Measurements from ENCODE around the gene NAB1.
"Not testable (repeated sequence)": the region's sequence is repeated elsewhere in the genome, so short reads cannot be mapped to it uniquely, and the experiment has no call there.

Gene NAB1, protein sequence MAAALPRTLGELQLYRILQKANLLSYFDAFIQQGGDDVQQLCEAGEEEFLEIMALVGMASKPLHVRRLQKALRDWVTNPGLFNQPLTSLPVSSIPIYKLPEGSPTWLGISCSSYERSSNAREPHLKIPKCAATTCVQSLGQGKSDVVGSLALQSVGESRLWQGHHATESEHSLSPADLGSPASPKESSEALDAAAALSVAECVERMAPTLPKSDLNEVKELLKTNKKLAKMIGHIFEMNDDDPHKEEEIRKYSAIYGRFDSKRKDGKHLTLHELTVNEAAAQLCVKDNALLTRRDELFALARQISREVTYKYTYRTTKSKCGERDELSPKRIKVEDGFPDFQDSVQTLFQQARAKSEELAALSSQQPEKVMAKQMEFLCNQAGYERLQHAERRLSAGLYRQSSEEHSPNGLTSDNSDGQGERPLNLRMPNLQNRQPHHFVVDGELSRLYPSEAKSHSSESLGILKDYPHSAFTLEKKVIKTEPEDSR

DNA sequence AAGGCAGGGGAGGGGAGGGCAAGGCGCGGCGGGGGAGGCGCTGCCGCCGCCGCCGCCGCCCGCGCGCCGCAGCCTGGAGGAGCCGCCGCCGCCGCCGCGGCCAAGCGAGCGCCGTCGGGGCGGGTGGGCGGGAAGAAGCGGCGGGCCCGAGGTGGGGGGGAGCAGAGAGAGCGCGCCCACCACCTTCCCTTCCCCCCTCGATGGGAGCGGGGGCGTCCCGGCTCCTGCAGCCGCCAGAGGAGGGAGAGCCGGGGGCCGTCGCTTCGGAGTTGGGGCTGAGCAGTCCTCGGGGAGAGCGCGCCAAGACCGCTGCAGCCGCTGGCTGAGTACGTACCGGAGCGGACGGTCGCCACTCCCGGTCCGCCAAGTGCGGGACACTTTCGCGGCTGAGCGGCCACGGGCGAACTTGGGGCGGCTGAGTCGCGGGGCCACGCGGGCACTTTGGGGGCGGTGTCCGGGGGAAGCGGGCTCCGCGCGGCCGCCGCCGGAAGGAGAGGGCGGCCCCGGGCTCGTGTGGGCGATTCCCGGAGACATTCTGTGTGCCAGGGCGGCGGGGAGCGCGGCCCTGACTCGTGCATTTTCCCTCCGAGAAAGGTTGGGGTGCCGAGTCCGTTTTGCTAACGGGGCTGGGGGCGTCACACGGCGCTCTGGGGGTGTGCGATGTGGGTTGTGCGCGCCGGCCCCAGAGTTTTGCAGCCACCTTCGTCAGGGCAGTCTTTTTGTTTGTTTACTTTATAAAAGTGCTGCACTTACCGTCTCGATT, at the start of gene NAB1:
TSS of gene NAB1 (plus strand) at position 49 of the 763 bp plus-strand sequence. CDS start 10,094 bp downstream, outside the sequence.
- DNase-seq, result peak; percentile 49

DNA sequence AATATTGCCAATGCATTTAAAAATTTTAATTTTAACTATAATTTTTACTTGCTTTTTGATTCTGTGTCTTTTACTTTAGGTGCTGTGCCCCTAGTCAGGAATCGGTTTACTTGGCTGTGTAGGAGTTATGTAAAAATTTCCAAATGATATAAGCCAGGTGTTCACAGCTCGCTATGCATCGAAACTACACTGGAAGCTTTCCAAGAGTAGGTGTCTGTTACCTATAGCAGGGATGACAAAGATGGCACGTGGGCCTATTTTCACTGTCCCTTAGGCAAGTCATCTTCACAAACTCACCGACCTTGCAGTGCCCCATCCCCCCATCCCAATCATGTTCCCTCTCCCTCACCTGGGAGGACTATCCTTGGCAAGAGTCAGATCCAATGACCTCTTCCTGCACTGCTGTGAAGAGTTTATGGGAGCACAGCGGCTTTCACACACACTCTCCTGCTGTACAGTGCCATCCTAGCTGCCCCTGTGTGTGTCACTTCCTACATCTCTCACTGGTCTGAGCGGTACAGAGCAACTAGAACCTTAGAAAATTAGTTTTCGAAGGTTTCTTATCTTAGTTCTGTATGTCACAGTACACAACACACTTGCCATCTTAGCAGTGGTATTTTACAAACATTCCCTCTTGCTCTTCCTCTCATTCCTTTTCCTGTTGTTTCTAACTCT, 49.2 kb upstream of the NAB1 start:
- DNase-seq, result no peak

DNA sequence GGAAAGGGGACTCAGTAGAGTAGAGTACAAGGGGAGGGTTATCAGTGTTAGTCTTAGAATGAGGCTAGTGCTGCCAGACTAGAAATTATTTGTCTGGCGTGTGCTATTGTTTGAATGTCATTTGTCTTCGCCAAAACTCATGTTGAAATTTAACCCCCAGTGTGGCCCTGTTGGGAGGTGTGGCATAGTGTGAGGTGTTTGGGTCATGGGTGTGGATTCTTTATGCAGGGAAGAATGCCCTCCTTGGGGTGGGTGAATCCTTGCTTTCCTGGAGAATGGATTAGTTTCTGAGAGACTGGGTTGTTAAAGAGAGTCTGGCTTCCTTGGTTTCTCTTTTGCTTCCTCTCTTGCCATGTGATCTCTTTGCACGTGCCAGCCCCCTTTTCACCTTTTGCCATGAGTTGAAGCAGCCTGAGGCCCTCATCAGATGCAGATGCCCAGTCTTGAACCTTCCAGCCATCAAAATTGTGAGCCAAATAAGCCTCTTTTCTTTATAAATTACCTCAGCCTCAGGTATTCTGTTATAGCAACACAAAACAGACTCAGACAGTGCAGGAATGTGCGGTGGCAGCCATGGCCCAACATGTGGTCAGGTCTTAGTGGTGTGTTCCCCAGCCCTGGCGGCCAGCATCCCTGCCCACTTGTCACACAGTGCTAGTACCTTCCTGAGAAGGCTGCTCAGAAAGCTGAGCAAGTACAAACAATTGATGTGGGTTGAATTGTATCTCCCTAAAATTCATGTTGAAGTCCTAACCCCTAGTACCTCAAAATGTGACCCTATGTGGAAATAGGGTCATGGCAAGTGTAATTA, 48.4 kb upstream of the NAB1 start:
- DNase-seq, result no peak

- DNase-seq, result no peak
These were observed 45.5 kb upstream of the NAB1 start for GRCh38 chr2:190603374-190603773.

GRCh38 chr2:190607014-190607597, 41.8 kb upstream of the NAB1 start:
- DNase-seq, result no peak

DNA sequence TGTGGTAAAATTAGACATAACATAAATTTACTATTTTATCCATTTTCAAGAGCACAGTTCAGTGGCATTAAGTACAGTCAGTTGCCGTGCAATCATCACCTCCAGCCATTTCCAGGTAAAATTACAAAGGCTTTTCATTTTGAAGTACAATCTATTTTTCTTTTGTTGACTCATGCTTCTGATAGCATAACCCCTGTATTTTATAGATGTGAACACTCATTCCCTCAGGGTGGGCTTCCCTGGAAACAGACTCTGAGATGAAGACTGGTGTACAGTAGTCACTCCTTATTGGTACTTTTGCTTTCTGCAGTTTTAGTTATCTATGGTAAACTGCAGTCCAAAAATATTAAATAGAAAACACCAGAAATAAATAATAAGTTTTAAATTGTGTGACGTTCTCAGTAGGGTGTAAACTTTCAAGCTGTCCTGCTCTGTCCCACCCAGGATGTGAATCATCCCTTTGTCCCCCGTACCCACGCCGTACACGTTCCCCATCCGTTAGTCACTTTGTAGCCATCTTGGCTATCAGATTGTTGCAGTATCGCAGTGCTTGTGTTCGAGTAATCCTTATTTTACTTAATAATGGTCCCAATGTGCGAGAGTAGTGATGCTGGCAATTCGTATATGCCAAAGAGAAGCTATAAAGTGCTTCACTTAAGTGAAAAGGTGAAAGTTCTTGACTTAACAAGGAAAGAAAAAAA, 41.1 kb upstream of the NAB1 start:
- no peak for DNase-seq

GRCh38 chr2:190608863-190609262, 40.0 kb upstream of the NAB1 start:
- DNase-seq, result not testable (repeated sequence)

DNA sequence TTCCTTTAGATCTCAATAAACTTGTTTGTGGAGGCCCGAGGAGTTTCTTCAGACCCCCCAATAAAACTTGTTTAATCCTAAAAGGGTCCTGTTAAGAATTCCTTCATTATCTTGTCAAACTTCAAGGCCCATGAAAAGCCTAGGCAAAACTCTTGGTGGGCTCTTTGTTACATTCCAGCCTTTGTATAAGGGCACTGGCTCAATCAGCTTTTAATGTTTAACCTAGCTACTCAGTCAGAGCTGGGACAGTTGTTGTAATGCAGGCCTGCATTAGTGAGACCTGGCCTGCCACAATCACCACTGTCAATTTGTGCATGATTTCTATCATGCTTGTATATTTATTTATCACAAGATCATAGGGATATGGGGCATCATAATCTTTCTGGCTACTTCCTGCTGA, 39.5 kb upstream of the NAB1 start:
- not testable (repeated sequence) for DNase-seq

DNA sequence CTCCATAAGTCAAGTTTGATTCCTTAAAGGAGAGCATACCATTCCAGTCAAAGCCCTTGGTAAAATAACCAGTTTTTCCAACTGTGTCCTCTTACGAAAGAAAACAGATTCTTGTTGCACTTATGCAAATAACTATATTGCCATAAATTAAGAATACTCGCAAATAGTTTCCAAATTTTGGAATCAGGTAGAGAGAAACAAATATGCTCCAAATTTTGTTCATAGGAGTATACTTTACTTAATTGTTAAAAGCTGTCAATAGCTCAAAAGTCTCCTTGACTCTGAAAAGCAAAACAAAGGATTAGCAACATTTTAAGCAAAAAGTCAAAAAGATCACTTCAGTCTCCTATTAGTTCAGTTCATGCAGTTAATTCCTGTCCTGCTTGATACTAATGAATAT, 38.4 kb upstream of the NAB1 start:
- not testable (repeated sequence) for DNase-seq

- DNase-seq, result no peak
These were observed 33.2 kb upstream of the NAB1 start for GRCh38 chr2:190615555-190616200.

- no peak for DNase-seq
These were observed 30.9 kb upstream of the NAB1 start for GRCh38 chr2:190618030-190618429.

- DNase-seq, result no peak
These were observed 23.2 kb upstream of the NAB1 start for GRCh38 chr2:190625691-190626090.

DNA sequence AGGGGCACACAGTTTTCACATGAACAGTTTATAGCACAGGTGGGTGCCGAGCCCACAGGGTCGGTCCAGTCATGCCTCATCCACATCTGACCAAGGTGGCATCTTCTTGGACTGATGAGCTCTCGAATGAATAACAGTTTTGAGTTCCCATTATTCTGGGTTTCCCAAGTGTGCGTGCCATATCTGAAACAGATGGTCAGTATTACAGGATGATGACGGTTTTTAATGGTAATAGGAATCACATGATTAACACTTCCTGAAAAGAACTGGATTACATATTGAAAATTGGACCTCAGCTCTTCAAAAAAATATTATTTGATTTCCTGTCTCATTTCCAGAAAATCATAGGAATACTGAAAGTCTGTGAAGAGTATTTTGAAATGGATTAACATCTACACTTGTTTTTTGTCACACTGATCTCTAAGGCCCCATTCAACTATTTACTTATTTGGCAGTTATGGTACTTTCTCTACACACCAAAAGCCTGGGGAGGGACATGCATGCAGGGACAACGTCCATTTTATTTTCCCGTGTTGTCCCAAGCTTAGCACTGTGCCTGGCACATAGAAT, 22.2 kb upstream of the NAB1 start:
- no peak for DNase-seq

GRCh38 chr2:190627448-190628412, 21.2 kb upstream of the NAB1 start:
- peak; percentile 60 for DNase-seq

DNA sequence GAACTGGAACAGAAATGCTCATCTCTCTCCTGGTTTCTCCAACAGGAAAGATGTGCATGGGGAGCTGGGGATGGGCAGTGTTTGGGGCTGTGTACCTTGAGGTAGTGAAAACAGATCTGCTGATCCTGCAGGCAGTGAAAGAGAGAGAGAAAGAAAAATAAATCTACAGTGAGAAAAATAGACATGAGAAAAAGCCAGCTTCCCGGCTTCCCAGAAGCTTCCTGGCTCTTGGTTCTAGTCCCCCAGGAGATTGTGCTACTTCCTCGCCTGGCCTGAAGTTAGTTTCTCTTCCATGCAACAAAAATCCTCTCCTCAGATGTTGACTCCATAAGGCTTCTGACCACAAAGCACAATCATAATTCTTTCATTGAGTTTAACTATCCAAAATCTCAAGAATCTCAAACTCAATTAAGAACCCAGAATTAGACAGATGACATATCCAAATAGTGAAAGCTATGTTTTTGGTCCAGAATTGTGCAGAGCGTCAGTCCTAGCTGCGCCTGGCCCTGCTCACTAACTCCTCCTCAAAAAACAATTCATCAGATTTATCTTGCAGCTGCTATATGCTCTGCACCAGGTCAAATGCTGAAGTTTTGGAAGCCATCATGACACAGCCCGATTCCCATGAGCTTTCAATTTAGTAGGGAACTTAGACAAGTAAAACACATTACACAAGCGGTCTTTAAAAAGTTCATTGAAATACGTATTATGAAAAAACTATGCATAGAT, 20.1 kb upstream of the NAB1 start:
- no peak for DNase-seq

DNA sequence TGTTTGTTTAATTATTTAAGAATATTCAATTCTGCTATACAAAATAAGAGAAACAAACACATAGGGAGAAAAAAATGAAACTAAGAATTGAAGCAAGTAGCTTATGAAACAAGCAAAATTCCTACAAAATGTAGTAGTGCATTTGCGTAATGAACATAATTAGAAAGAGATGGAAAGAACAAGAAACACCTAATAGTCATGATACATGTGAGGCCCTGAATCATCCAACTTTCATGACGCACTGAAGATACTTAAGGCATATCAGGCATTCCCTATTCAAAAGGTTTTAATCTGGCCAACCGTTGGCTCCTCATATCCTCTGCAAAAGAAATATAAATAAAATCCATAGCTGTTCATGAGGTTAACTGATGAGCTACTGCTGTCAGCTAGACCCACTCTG, 14.5 kb upstream of the NAB1 start:
- no peak for DNase-seq

- no peak for DNase-seq
These were observed 13.1 kb upstream of the NAB1 start for GRCh38 chr2:190635781-190636180.

DNA sequence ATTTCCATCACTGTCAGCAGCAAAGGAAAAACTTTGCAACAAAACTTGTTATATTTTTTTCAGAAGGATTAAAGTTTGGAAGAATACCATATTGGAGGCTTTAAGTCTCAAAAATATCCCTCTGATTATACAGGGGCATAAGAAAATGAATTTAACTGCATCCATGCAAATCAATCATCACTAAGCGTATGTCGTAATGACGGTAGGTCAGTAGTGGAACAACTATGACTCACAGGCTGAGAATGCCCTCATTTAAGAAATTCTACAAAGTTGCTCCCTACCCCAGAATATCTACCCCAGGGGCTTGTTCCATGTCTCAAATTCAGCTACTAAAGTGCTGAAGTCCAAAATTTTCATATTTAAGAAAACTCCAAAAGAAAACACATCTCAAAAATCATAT, 12.5 kb upstream of the NAB1 start:
- DNase-seq, result no peak

DNA sequence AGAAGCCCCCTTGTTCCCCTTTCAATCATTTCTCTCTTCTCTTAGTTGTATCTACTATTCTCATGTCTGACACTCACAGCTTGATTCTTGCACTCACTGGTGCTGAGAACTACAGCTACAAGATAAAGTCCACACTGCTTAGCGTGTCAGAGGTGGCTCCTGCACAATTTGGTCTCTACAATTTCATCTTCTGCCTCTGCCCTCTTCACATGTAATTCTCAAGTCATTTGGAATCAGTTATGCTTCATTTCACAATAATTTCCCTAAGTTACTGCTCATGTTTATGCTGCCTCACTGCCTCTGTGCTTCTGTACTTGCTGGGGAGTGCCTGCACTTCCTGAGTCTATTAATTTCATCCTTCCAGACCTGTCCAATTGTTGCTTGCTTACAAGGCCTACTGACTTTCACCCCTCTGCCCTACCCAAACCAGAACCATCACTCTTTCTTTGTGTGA, 11.6 kb upstream of the NAB1 start:
- no peak for DNase-seq

All from DMS79 (cell line).